Activated naive CD4-positive, alpha-beta T cell treated with Interleukin-2 at 50 U/mL for 16 hours (primary cell): ENCODE results near the gene SLX4IP.

Experiments
- DNase-seq: peaks from one replicate; pipeline ENCODE4 v3.0.0-alpha.2; 2020

Gene SLX4IP

GRCh38 chr20:10429443-10429981 is 5.6 kb upstream of the SLX4IP start:
- DNase-seq = no peak

DNA sequence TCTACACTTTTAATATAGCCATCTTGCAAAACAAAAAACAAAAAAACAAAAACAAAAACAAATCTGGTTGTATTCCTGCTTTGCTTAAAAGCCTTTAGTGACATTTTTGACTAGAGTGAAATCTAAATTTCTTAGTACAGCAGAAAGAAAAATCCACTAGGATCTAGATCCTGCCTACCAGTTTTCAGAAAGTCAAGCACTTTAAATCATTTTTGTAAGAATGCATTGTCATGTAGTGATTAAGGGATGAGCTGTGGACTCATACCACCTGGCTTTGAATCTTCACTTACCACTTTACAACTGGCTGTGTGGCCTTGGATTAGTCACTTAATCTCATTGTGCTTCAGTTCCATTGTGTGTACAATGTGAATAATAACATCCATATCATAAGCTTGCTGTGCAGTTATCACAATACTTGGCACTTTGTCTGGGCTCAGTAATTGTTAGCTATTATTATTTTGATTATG is 5.1 kb upstream of the SLX4IP start:
- no peak for DNase-seq

DNA sequence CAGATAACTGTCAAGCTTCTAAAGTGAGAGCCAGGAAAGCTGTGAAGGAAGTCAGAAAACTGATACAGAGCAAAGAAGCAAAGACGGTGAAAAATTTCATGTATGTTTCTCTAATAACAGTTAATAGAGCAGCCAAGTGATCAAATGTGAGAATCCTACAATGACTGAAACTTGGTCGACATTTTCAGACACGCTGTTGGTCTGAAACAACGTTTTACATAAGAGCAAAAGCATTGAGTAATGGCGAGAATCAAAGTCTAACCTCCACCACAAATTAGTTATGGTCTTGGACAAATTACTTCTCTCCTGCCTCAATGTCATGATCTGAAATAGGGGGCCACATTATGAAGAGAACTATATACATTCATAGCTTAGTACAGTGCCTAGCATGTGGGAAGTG is 4.4 kb upstream of the SLX4IP start:
- no peak for DNase-seq

- DNase-seq = no peak
These were observed 3.0 kb upstream of the SLX4IP start for GRCh38 chr20:10432079-10432478.

DNA sequence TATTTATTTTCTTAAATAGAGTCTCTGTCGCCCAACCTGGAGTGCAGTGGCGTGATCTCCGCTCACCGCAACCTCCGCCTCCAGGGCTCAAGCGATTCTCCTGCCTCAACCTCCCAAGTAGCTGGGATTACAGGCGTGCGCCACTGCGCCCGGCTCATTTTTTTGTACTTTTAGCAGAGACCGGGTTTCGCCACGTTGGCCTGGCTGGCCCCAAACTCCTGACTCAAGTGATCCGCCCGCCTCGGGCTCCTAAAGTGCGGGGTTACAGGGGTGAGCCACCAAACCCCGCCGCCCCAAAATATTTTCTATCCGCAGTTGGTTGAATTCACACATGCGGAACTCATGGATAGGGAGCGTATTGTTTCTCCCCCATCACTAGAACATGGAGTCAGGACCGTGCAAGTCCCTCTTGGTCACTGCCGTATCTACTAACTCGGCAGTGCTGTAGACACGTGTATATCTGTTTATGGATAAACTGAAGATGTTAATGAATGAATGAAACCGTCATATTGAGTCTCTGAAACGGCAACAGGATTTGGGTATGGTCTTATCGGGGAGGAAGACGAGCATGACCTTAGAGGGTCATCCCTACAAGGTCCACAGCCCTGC is 2.0 kb upstream of the SLX4IP start:
- no peak for DNase-seq

- DNase-seq = peak; percentile 90
These were observed 1.3 kb upstream of the SLX4IP start, which contains the start of gene MKKS for GRCh38 chr20:10433623-10434466. MKKS (minus strand) TSS chr20:10434222; CDS start chr20:10413514, 20,708 bp downstream.

- DNase-seq = peak; percentile 82
These were observed 656 bp upstream of the SLX4IP start for GRCh38 chr20:10434467-10434831.

DNA sequence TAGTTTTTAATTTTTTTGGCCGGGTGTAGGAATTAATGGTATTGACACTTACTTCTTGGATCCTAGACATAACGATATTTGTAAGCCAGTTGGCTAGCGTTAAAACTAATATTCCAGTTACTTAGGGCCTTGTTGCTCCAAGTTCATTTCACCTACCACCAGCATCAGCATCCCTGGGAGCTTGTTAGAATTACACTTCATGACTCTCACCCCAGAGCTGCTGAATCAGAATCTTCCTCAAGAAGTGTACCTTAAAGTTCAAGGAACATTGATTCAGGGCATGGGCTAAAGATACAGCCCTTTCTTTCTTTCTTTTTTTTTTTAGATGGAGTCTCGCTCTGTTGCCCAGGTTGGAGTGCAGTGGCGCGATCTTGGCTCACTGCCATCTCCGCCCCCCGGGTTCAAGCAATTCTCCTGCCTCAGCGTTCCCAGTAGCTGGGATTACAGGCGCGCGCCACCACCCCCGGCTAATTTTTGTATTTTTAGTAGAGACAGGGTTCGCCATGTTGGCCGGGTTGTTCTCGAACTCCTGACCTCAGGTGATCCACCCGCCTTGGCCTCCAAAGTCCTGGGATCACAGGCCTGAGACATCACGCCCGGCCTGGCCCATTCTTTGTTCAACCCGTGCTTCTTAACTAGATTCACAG is 1.1 kb downstream of the SLX4IP start:
- no peak for DNase-seq

DNA sequence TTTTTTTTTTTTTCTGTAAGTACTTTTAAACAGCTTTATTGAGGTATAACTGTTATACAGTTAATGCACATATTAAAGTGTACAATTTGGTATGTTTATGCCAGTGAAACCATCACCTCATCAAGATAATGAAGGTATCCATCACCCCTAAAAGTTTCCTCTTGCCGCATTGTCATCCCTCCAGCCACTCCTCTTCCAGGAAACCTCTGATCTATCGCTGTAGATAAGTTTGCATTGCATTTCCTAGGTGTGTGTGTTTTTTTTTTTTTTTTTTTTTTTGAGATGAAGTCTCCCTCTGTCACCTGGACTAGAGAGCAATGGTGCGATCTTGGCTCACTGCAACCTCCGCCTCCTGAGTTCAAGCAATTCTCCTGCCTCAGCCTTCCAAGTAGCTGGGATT is 3.1 kb downstream of the SLX4IP start:
- DNase-seq = no peak

- DNase-seq = no peak
These were observed 8.8 kb downstream of the SLX4IP start for GRCh38 chr20:10443936-10444335.

GRCh38 chr20:10445758-10446157 is 10.7 kb downstream of the SLX4IP start:
- DNase-seq = no peak

- DNase-seq = peak; percentile 58
These were observed 11.9 kb downstream of the SLX4IP start for GRCh38 chr20:10447028-10447427.

DNA sequence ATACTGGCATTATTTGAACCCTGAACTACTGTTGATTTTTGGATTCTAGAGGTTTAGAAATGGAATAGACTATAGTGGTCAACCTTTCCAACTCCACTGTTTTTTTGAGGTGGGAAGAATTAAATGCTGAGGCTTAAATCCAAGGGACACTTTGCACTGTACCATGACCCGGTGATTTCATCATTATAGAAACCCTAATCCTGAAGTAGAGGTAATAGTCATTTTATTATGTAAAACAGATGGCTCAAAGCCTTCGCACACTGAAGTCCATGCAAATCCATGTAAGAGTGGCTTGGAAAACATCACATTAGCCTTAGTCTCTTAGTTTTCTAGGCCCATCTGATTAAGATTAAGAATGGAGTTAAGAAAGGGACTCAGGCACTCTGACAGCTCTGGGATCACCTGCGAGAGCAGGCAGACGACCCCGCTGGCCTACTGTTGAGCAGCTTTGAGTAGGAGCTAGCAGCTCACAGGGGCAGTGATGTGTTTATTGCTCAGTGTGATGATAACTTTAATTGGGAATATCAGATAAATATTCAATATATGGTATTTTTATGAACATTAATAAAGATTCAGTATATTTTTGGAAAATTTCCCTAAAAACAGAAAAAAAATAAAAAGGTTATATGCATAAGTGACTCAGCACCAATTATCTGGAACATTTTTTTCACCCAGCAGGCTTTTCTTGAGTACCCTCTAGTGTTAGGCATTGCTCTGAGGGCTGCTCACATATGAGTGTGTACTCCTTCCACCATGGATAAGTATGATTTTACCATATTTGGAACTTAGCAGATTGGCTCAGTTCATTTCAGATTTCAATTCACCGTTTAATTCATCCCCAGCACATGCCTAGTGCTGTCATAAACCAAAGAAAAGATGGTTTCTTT is 13.4 kb downstream of the SLX4IP start:
- no peak for DNase-seq

DNA sequence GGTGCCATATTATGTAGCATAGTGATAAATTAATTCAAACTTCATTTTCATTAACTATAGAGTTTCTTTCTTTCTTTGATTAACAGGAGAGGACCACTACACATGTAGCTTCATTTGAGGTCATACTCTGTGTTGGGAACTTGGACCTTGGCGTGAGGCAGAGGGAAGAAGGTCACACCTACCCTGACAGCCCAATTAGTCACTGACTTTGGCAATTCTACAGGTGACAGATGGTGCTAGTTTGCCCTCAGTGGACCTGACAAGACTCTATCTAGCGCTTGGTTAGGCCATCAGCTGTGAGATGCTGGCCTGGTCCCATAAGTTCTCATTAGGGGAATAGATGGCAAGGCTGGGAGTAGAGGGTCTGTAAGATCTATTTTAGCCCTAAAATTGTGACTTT is 14.2 kb downstream of the SLX4IP start:
- DNase-seq = no peak

GRCh38 chr20:10453241-10453640 is 18.1 kb downstream of the SLX4IP start:
- DNase-seq = no peak

DNA sequence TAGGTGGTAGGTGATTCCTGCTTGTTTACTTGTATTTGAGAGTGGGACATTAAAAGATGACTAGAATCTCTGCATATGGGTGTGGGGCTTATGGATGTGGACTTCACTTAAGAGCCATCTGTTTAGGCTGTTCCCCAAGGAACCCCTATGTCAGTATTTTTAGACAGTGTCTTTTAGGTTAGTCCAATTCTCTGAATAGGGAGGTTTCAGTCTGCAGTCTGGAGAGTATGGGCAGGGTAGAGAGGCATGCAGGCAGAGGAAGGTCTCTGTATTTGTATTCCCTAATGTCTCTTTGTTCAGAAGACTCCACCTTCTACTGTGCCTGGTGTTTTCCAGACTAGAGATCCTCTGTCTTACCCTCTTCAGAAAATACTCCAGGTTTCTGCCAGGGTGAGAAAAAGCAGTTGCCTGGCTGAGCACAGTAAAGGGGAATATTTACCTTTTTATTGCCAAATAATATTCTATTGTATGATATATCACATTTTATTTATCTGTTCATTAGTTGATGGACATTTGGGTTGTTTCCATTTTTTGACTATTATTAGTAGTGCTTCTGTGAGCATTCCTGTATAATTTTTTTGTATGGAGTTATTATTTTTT is 19.1 kb downstream of the SLX4IP start:
- no peak for DNase-seq

- DNase-seq = no peak
These were observed 26.4 kb downstream of the SLX4IP start for GRCh38 chr20:10461495-10461894.

- DNase-seq = no peak
These were observed 27.4 kb downstream of the SLX4IP start for GRCh38 chr20:10462516-10462915.

DNA sequence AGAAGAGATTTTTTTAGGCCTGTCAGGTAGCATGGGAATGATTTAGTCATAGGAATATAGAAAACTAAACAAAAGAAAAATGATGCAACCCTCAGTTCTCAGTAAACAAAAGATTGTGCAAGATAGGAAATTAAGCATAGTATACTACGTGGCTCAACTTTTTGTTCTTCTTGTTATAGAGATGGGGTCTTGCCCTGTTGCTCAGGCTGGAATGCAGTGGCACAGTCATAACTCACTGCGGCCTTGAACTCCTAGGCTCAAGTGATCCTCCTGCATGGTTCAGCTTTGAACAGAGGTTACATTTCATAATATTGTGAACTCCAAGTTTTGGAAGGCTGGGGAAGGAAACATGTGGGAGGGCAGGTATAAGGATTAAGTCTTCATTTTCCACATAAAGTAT is 28.5 kb downstream of the SLX4IP start:
- no peak for DNase-seq

DNA sequence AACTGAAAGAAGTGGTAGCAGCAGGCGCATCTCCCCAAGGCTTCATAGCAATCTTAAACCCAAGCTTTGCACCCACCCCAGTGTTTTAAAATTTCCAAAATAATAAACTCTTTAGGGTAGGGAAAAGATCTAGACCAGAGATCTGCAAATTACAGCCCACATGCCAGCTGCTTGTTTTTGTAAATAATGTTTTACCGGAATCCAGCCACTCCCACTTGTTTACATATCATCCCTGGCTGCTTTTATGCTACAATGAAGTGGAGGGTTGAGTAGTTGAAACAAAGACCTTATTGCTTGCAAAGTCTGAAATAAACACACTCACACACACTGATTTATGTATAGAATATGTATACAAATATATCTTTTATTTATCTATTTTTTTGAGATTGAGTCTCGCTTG is 30.0 kb downstream of the SLX4IP start:
- DNase-seq = no peak

GRCh38 chr20:10466325-10466724 is 31.2 kb downstream of the SLX4IP start:
- no peak for DNase-seq

GRCh38 chr20:10466855-10467254 is 31.8 kb downstream of the SLX4IP start:
- no peak for DNase-seq
